ENCODE data around the gene PRC1.

Gene PRC1

GRCh38 chr15:90956274-90957030, 37.9 kb downstream of the PRC1 start:
- DNase-seq (ENCODE audit: low read depth in 4 of 4, low spot score in 1 of 4), result peak; percentile 34 to 60 (median 44)

- no peak for DNase-seq (ENCODE audit: low read depth in 4 of 4, low spot score in 1 of 4)
Observed at GRCh38 chr15:90955624-90956273, 38.6 kb downstream of the PRC1 start.

DNA sequence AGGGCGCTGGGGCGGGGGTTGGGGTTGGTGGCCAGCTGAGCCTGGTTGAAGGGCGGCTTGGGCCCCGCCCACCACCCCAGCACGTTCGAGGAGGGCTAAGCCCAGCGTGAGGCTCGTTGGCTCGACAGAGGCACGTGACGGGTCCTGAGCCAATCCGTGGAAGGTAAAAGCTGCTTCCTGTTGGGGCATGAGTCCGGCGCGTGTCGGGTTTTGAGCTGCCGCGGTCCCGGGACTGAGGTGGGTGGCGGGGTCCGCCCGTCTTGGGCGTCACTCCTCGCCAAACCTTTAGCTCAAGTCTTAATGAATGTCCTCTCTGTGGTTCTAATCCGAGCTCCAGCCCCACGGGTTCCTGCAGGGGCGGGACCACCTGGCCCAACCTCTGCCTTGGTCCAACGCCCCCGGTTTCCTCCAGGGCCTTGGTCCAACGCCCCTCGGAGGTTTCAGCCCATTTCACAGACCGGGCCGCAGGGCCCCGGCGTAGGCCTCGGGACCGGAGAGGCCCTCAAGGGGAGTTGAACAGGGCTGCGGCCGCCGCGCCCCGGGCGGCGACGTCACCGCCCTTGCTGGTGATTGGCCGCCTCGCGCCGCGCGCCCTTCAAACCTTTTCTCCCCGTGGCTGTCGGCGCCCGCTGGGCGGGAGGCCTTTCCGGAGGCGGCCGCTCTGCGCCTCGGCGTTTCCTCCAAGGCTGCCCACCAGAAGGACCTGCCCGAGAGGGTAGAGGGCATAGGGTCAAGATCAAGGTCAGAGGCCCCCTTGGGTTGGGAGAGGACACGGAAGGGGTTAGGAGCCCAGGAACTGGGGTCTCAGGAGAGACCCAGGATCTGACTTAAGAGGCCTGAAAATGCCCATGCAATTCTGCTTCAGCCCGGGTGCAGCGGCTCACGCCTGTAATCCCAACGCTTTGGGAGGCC, 39.4 kb downstream of the PRC1 start, which contains the start of gene RCCD1:
Gene RCCD1, plus strand, starts transcription at position 173 of the 912 bp plus-strand sequence. CDS start 1,851 bp downstream, outside the sequence.
- DNase-seq (ENCODE audit: low read depth in 4 of 4, low spot score in 1 of 4), result peak; percentile 62 to 90 (median 74)

GRCh38 chr15:90953947-90954711, 40.2 kb downstream of the PRC1 start:
- no peak for DNase-seq (ENCODE audit: low read depth in 4 of 4, low spot score in 1 of 4)

DNA sequence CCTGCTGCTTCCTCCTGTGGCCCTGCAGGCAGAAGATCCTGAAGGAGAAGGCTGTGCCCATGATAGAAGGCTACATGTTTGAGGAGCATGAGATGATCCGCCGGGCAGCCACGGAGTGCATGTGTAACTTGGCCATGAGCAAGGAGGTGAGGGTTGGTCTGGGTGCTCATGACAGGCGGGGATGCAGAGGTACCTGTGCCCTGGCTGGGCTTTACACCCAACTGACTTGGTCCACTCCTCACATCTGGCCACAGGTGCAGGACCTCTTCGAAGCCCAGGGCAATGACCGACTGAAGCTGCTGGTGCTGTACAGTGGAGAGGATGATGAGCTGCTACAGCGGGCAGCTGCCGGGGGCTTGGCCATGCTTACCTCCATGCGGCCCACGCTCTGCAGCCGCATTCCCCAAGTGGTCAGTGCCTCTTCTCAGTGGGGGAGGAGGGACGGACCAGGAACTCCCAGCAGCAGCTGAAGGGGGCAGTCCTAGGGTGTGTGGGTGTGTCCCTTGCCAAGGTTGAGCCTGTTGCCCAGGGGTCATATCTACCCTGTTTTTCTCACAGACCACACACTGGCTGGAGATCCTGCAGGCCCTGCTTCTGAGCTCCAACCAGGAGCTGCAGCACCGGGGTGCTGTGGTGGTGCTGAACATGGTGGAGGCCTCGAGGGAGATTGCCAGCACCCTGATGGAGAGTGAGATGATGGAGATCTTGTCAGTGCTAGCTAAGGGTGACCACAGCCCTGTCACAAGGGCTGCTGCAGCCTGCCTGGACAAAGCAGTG, 41.2 kb downstream of the PRC1 start:
- no peak for DNase-seq (ENCODE audit: low read depth in 4 of 4, low spot score in 1 of 4)

GRCh38 chr15:90950676-90951075, 43.7 kb downstream of the PRC1 start:
- no peak for DNase-seq (ENCODE audit: low read depth in 4 of 4, low spot score in 1 of 4)

DNA sequence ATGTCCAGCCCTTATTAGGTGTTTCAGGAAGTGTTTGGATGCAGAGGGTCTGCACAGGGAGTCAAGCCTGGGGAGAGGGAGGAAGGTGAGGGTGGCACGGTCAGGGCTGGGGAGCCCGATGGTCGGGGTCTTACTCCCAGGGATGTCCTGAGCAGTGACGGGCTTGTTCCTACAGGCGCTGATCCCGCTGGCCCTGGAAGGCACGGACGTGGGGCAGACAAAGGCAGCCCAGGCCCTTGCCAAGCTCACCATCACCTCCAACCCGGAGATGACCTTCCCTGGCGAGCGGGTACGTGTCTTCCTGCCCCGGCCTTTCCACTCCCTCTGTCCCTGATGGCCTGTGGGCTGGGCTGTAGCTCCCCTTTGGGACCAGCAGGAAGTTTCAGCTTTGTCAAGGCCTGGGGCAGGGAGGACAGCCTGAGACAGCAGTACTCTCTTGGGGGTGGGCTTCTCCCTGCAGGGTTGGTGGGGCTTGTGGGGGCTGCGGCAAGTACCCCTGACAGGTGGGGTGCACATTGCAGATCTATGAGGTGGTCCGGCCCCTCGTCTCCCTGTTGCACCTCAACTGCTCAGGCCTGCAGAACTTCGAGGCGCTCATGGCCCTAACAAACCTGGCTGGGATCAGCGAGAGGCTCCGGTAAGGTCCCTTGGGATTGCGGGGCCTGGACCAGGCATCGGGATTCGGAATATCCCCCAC, 44.2 kb downstream of the PRC1 start:
- no peak for DNase-seq (ENCODE audit: low read depth in 4 of 4, low spot score in 1 of 4)

GRCh38 chr15:90948506-90948905, 45.8 kb downstream of the PRC1 start:
- no peak for DNase-seq (ENCODE audit: low read depth in 4 of 4, low spot score in 1 of 4)

DNA sequence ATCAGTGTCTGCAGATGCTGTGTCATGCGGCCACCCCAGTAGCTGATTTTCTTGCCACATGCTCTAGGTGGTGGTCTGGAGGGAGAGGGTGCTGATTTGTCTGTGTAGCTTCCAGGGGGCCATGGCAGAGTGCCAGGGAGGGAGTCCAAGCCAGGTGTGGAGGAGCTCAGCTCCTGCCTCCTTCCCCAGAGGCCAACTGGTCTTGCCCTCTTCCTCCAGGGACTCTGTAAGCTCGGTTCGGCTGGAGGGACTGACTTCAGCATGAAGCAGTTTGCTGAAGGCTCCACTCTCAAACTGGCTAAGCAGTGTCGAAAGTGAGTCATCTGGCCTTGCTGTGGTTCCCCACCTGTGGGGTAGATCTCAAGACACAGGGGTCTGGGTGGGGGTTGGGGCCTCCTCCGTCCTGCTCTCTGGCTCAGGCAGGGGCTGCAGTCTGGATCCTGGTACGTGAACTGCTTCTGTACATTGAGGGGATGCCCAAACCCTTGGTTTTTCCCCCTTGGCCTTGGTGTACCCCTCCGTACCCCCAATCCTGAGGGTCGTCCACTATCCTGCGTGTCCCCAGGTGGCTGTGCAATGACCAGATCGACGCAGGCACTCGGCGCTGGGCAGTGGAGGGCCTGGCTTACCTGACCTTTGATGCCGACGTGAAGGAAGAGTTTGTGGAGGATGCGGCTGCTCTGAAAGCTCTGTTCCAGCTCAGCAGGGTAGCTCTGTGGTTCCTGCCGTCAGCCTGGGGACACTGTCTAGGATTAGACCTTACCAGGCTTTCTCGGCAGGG, 46.6 kb downstream of the PRC1 start:
- no peak for DNase-seq (ENCODE audit: low read depth in 4 of 4, low spot score in 1 of 4)

- no peak for DNase-seq (ENCODE audit: low read depth in 4 of 4, low spot score in 1 of 4)
Observed at GRCh38 chr15:90946941-90947576, 47.3 kb downstream of the PRC1 start.

GRCh38 chr15:90946538-90946937, 47.8 kb downstream of the PRC1 start:
- DNase-seq (ENCODE audit: low read depth in 4 of 4, low spot score in 1 of 4), result no peak

DNA sequence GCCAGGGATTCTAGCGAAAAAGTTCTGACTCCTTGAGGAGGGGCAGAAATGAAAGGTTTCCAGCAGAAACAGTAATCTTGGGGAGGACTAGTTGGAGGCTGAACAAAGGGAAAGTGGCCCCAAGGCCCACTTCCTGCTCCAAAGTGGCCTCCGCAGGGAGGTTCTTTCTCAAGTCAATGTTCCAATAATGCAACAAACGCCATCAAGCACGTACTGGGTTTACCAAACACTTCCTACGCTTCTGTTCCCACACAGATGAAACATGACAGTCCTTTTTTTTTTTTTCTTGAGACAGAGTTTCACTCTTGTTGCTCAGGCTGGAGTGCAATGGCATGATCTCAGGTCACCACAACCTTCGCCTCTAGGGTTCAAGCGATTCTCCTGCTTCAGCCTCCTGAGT, 49.2 kb downstream of the PRC1 start:
- DNase-seq (ENCODE audit: low read depth in 4 of 4, low spot score in 1 of 4), result no peak

GRCh38 chr15:90942354-90943120, 51.8 kb downstream of the PRC1 start:
- DNase-seq (ENCODE audit: low read depth in 4 of 4, low spot score in 1 of 4), result no peak

DNA sequence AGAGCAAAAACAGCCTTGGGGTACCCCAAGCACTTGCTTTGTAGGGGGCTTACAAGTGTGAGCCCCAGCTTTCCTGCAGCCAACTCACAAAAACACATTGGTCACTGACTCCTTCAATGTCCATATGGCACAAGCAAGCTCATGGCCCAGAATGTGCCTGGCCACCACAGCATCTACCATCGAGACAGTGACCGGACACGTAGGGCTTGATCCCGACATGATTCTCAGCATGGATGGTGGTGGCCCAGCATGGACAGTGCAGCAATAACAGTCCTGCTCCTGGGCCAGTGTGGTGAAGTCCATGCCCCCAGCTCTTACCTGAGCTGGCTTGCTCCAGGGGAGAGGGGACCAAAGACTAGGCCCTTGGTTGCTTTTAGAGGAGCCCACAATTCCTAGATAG, 53.3 kb downstream of the PRC1 start:
- DNase-seq (ENCODE audit: low read depth in 4 of 4, low spot score in 1 of 4), result no peak

DNA sequence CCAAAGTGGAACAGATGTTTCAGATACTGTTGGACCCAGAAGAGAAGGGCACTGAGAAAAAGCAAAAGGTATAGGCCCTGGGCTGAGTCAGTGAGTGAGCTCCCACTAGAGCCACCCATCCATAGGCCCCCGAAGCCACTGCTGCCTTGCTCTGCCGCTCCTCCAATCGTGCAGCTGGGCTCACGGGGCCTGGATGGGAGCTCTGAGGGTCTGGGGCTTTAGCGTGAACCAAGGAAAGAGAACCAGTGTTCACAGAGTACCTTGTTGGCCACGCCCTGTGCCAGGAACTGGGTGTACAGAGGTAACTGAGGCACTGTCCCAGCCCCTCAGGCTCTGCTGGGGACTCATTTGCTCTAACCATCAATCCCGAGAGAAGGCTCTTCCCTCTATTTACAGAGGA, 54.6 kb downstream of the PRC1 start:
- DNase-seq (ENCODE audit: low read depth in 4 of 4, low spot score in 1 of 4), result no peak

DNA sequence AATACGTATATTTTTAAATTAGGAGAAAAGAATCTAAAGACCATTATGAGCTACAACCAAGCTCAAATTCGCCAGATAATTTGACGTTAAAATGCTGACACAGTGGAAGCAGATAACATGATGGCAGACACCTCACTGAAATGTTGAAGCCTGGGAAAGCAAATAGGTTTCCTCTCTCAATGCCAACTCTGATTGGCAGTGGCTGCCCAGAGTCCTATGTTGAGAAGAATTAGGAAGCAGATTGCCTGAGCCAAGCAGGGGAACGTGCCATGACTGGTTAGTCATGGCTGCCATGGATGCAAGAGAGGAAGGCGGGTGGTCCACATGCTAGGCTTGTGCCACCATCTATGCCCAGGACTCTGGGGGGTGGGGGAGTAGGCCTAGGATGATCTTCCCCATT, 56.1 kb downstream of the PRC1 start:
- no peak for DNase-seq (ENCODE audit: low read depth in 4 of 4, low spot score in 1 of 4)

DNA sequence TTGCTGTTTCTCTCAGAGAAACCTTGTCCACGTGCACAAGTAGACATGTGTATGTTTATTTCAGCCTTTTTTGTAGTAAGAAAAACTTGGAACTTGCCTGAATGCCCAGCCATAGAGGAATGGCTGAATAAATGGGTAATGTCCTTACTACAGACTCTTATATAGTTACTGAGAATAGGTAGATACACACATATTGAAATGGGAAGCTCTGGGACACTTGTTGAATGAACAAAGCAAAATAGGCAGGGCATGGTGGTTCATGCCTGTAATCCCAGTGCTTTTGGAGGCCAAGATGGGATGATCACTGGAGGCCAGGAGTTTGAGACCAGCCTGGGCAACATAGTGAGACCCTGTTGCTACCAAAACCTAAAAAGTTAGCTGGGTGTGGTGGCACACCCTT, 57.5 kb downstream of the PRC1 start:
- DNase-seq (ENCODE audit: low read depth in 4 of 4, low spot score in 1 of 4), result no peak
